Adrenal gland (tissue), 5 donors: ENCODE results near the gene CXXC1.

ENCODE experiments used
- CTCF ChIP-seq, 6 experiments: fragments of 450-650 bp in 4 of 6; fragments of 200-600 bp in 2 of 6; sonication (generic) in 1 of 6; IDR thresholded peaks; 1 replicate in 5 of 6; 2 replicates in 1 of 6; pipeline versions ENCODE4 v1.5.1 to v1.8.0; 2016 to 2021; ENCODE audit warnings: antibody characterized with exemption in 6 of 6, mild to moderate bottlenecking in 2 of 6, moderate library complexity in 1 of 6
- POLR2A ChIP-seq, 2 donors: fragments of 450-650 bp; IDR thresholded peaks; one replicate each; pipeline ENCODE4 v1.6.1; 2017; ENCODE audit warnings: antibody characterized with exemption in 2 of 2, mild to moderate bottlenecking in 2 of 2, moderate library complexity in 1 of 2
- donor health status: DM: no; HTN: no; CAD: no.

- TF ChIP-seq CTCF (IDR thresholded peaks at IDR 0.05), result no peak
- TF ChIP-seq POLR2A (IDR thresholded peaks at IDR 0.05), result no peak
Measured at GRCh38 chr18:50272568-50272967, 14.9 kb downstream of the CXXC1 start.
